Astrocyte (in vitro differentiated cells and primary cell): Measurements from ENCODE around the gene CCL25. TPM values are rescaled to one million over a fixed set of nuclear protein-coding genes. Genes with fewer than 3 reads are reported as not detected.

Source experiments
- DNase-seq: peaks from one replicate; pipeline ENCODE4 v3.0.0-alpha.2; 2010; ENCODE audit warnings: low read depth
- FAIRE-seq: peaks from 2 replicates; lab custom pipeline; 2011; peaks lifted over from hg19 to GRCh38; lab: Jason Lieb, UNC
- H2AFZ ChIP-seq: 2 replicates; pipeline ENCODE4 v1.6.0; 2012; ENCODE audit warnings: low read depth, low read length, inconsistent platforms
- H3K27ac ChIP-seq: 2 replicates; pipeline ENCODE4 v1.5.1; 2011; ENCODE audit warnings: low read depth, low read length, inconsistent platforms
- H3K27me3 ChIP-seq: 2 replicates; pipeline ENCODE4 v1.6.0; 2011; ENCODE audit warnings: low read length, inconsistent platforms; ENCODE audit not compliant: insufficient read depth
- H3K36me3 ChIP-seq: 2 replicates; pipeline ENCODE4 v1.5.1; 2011; ENCODE audit warnings: low read length, inconsistent platforms; ENCODE audit not compliant: insufficient read depth
- H3K4me1 ChIP-seq: 2 replicates; pipeline ENCODE4 v1.5.1; 2011; ENCODE audit warnings: low read length, inconsistent platforms; ENCODE audit not compliant: insufficient read depth
- H3K4me2 ChIP-seq: 2 replicates; pipeline ENCODE4 v1.6.0; 2012; ENCODE audit warnings: low read length, inconsistent platforms
- H3K4me3 ChIP-seq: 2 replicates; pipeline ENCODE4 v1.5.1; 2011; ENCODE audit warnings: low read depth, mild to moderate bottlenecking, low read length, inconsistent platforms; ENCODE audit not compliant: insufficient read depth
- H3K79me2 ChIP-seq: 2 replicates; pipeline ENCODE4 v1.6.0; 2012; ENCODE audit warnings: mild to moderate bottlenecking, low read length, inconsistent platforms; ENCODE audit not compliant: insufficient read depth
- H3K9ac ChIP-seq: 2 replicates; pipeline ENCODE4 v1.6.0; 2012; ENCODE audit warnings: mild to moderate bottlenecking, low read length, inconsistent platforms
- H3K9me3 ChIP-seq: 2 replicates; pipeline ENCODE4 v1.5.1; 2012; ENCODE audit warnings: low read depth, mild to moderate bottlenecking, low read length, inconsistent platforms; ENCODE audit not compliant: insufficient read depth
- H4K20me1 ChIP-seq: 2 replicates; pipeline ENCODE4 v1.6.0; 2012; ENCODE audit warnings: low read length, inconsistent platforms; ENCODE audit not compliant: insufficient read depth
- H3K27ac Mint-ChIP-seq: one replicate; pipeline ENCODE4 v1.8.0; 2021; ENCODE audit warnings: mild to moderate bottlenecking, mixed read lengths; ENCODE audit not compliant: unreplicated experiment
- H3K27me3 Mint-ChIP-seq: one replicate; pipeline ENCODE4 v1.8.0; 2021; ENCODE audit warnings: low read depth, mixed read lengths; ENCODE audit not compliant: unreplicated experiment
- H3K36me3 Mint-ChIP-seq: one replicate; pipeline ENCODE4 v1.8.0; 2021; ENCODE audit warnings: low read depth, mixed read lengths; ENCODE audit not compliant: unreplicated experiment
- H3K4me1 Mint-ChIP-seq: one replicate; pipeline ENCODE4 v1.8.0; 2021; ENCODE audit warnings: low read depth, mixed read lengths; ENCODE audit not compliant: unreplicated experiment
- H3K4me3 Mint-ChIP-seq: one replicate; pipeline ENCODE4 v1.8.0; 2021; ENCODE audit warnings: mild to moderate bottlenecking, moderate library complexity, mixed read lengths; ENCODE audit not compliant: unreplicated experiment
- H3K9me3 Mint-ChIP-seq: one replicate; pipeline ENCODE4 v1.8.0; 2021; ENCODE audit warnings: mild to moderate bottlenecking, mixed read lengths; ENCODE audit not compliant: unreplicated experiment
- CTCF ChIP-seq: IDR thresholded peaks from 2 replicates; pipeline ENCODE4 v1.5.1; 2011; ENCODE audit warnings: low read depth, mild to moderate bottlenecking, inconsistent platforms, low read length, moderate library complexity; ENCODE audit not compliant: insufficient read depth
- EZH2 ChIP-seq: IDR thresholded peaks from 2 replicates; pipeline ENCODE4 v1.6.1; 2012; ENCODE audit warnings: mild to moderate bottlenecking, low read length, inconsistent platforms; ENCODE audit not compliant: insufficient read depth
- total RNA-seq: library from RNA; stranded (reverse); gene quantifications from 2 replicates; pipeline ENCODE4 v1.2.1, GENCODE V29; 2021

CCL25 gene
- total RNA-seq, 1 donor from 2014 or later, result not detected

- Histone ChIP-seq H3K36me3 (no peaks in the 10 kb centered on the region), H3K27me3 (no peaks in the 10 kb centered on the region), H3K4me2 (no peak overlapping the region), H3K9me3 (no peaks in the 10 kb centered on the region), H4K20me1 (no peaks in the 10 kb centered on the region), H2AFZ (no peak overlapping the region), H3K4me3 (no peak overlapping the region), H3K4me1 (no peaks in the 10 kb centered on the region), H3K79me2 (no peaks in the 10 kb centered on the region), H3K9ac (no peak overlapping the region), H3K27ac (no peak overlapping the region)
- Mint-ChIP-seq H3K4me3 (no peak overlapping the region), H3K9me3 (no peaks in the 10 kb centered on the region), H3K27ac (no peak overlapping the region), H3K27me3 (peaks cover 2% of the 10 kb centered on the region), H3K4me1 (no peaks in the 10 kb centered on the region), H3K36me3 (peaks cover 9% of the 10 kb centered on the region)
- TF ChIP-seq EZH2, result no peak
- TF ChIP-seq CTCF, result no peak
- FAIRE-seq (no peak), DNase-seq (no peak)
Observed at GRCh38 chr19:8017808-8018207, 34.8 kb upstream of the CCL25 start.

DNA sequence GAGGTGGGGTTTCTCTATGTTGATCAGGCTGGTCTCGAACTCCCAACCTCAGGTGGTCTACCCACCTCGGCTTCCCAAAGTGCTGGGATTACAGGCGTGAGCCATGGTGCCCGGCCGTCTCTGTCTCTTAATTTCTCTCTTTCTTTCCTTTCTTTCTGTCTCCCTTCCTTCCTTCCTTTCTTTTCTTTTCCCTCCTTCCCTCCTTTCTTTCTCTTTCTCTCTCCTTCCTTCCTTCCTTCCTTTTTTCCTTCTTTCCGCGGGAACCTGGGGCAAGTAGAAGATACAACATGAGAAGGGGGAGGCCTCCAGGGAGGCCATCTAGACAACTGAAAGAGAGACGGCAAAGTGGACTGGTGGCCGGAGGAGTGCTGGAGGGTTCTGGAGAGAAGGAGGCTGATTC lies 31.9 kb upstream of the CCL25 start:
- Histone ChIP-seq H4K20me1 (no peaks in the 10 kb centered on the region), H3K4me2 (no peak overlapping the region), H3K4me3 (no peak overlapping the region), H3K4me1 (no peaks in the 10 kb centered on the region), H3K27me3 (no peaks in the 10 kb centered on the region), H3K27ac (no peak overlapping the region), H3K9me3 (no peaks in the 10 kb centered on the region), H3K9ac (no peak overlapping the region), H2AFZ (no peak overlapping the region), H3K36me3 (no peaks in the 10 kb centered on the region), H3K79me2 (no peaks in the 10 kb centered on the region)
- Mint-ChIP-seq H3K27me3 (peaks cover 2% of the 10 kb centered on the region), H3K4me3 (no peak overlapping the region), H3K9me3 (no peaks in the 10 kb centered on the region), H3K36me3 (peaks cover 6% of the 10 kb centered on the region), H3K27ac (no peak overlapping the region), H3K4me1 (no peaks in the 10 kb centered on the region)
- no peak for FAIRE-seq
- TF ChIP-seq EZH2 (no peak), CTCF (no peak)
- DNase-seq, result no peak

- Mint-ChIP-seq H3K4me1 (no peaks in the 10 kb centered on the region), H3K4me3 (no peak overlapping the region), H3K27me3 (peaks cover 2% of the 10 kb centered on the region), H3K9me3 (no peaks in the 10 kb centered on the region), H3K36me3 (peaks cover 6% of the 10 kb centered on the region), H3K27ac (no peak overlapping the region)
- H3K79me2 ChIP-seq, result no peaks in the 10 kb centered on the region
- TF ChIP-seq EZH2 (no peak), CTCF (no peak)
- H3K27me3 ChIP-seq, result no peaks in the 10 kb centered on the region
- no peak overlapping the region for H3K4me2 ChIP-seq
- FAIRE-seq, result no peak
- H3K36me3 ChIP-seq, result no peaks in the 10 kb centered on the region
- no peak overlapping the region for H3K4me3 ChIP-seq
- H3K27ac ChIP-seq, result no peak overlapping the region
- H3K9ac ChIP-seq, result no peak overlapping the region
- H3K9me3 ChIP-seq, result no peaks in the 10 kb centered on the region
- H4K20me1 ChIP-seq, result no peaks in the 10 kb centered on the region
- DNase-seq, result no peak
- no peaks in the 10 kb centered on the region for H3K4me1 ChIP-seq
- no peak overlapping the region for H2AFZ ChIP-seq
Observed at GRCh38 chr19:8021374-8021773, 31.2 kb upstream of the CCL25 start.
